Calu3 (cell line): ENCODE measurements around the gene CIAO2B. TPM values are rescaled to one million over a fixed set of nuclear protein-coding genes. Genes with fewer than 3 reads are reported as not detected.

Experiments
- BruUV-seq: library from RNA; stranded (reverse); fragments of 400-500 nt; replicated peaks from 2 replicates; lab custom pipeline; 2021; lab: Mats Ljungman, UMichigan
- CTCF ChIA-PET: fragments of 300-600 bp; sonication (Branson Sonifier 250); formaldehyde crosslinking; loops from one replicate; lab custom pipeline; 2022; ENCODE audit warnings: antibody characterized with exemption; lab: Charles Lee
- DNase-seq: peaks from one replicate; pipeline ENCODE4 v3.0.0; 2022
- H3K27ac Mint-ChIP-seq: one replicate; pipeline ENCODE4 v1.8.0; 2022; ENCODE audit warnings: mixed read lengths; ENCODE audit not compliant: unreplicated experiment
- H3K27me3 Mint-ChIP-seq: one replicate; pipeline ENCODE4 v1.8.0; 2022; ENCODE audit warnings: mixed read lengths; ENCODE audit not compliant: unreplicated experiment
- H3K36me3 Mint-ChIP-seq: one replicate; pipeline ENCODE4 v1.8.0; 2022; ENCODE audit warnings: mild to moderate bottlenecking, moderate library complexity, mixed read lengths; ENCODE audit not compliant: insufficient read depth, unreplicated experiment
- H3K4me1 Mint-ChIP-seq: one replicate; pipeline ENCODE4 v1.8.0; 2022; ENCODE audit warnings: mild to moderate bottlenecking, low read depth, mixed read lengths; ENCODE audit not compliant: unreplicated experiment
- H3K4me3 Mint-ChIP-seq: one replicate; pipeline ENCODE4 v1.8.0; 2022; ENCODE audit warnings: mild to moderate bottlenecking, low read depth, moderate library complexity, mixed read lengths; ENCODE audit not compliant: unreplicated experiment
- H3K9me3 Mint-ChIP-seq: one replicate; pipeline ENCODE4 v1.8.0; 2022; ENCODE audit warnings: low read depth, mixed read lengths; ENCODE audit not compliant: unreplicated experiment
- intact Hi-C: fragments of 100-400 bp; cut with micrococcal nuclease; formaldehyde crosslinking; loops from one replicate; pipeline ENCODE4 v1.10.0; 2022; ENCODE audit not compliant: unreplicated experiment
- total RNA-seq: library from RNA; stranded (reverse); gene quantifications from 2 replicates; pipeline ENCODE4 v1.2.3, GENCODE V29; 2022
- TF ChIP-seq, protein P1 (sequence below): fragments of 200-600 bp; IDR thresholded peaks from one replicate; pipeline ENCODE4 v1.8.0; 2022; ENCODE audit warnings: antibody characterized with exemption; ENCODE audit not compliant: unreplicated experiment

The CIAO2B gene
- total RNA-seq, 1 experiment from 2014 or later: 121 TPM

DNA sequence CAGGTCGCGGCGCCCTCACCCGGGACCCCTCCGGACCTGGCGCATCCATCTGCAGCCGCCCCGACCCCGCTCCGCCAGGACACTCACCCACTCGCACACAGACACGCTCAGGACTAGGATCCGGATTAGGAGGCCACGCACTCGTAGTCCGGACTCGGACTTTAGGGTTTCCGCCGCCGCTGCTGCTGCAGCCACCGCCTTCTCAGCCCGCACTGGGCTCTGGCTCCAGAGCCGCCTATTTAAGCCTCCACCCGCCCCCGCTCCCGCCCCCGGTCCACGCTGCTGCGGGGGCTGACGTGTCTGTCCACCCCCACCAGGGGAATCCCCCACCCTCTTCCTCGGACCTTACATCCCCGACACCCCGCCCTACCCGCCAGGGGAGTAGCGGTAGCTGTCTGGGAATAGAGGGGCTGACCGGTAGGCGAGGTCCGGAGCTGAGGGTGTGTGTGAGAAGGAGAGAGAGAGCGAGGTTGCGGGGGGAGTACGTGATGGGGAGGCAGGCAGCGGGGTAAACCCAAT lies 8.8 kb downstream of the CIAO2B start, which contains the start of gene RRAD:
RRAD (minus strand) TSS at position 214 of the 519 bp plus-strand sequence. CDS start 356 bp downstream, outside the sequence.
- DNase-seq: peak; percentile 29
- peak within 1 kb of the TSS; percentile 55 for H3K27ac Mint-ChIP-seq
- peak within 1 kb of the TSS; percentile 69 for H3K4me3 Mint-ChIP-seq
- H3K9me3 Mint-ChIP-seq: no peaks in the 10 kb centered on the region
- TF ChIP-seq, protein P1, sequence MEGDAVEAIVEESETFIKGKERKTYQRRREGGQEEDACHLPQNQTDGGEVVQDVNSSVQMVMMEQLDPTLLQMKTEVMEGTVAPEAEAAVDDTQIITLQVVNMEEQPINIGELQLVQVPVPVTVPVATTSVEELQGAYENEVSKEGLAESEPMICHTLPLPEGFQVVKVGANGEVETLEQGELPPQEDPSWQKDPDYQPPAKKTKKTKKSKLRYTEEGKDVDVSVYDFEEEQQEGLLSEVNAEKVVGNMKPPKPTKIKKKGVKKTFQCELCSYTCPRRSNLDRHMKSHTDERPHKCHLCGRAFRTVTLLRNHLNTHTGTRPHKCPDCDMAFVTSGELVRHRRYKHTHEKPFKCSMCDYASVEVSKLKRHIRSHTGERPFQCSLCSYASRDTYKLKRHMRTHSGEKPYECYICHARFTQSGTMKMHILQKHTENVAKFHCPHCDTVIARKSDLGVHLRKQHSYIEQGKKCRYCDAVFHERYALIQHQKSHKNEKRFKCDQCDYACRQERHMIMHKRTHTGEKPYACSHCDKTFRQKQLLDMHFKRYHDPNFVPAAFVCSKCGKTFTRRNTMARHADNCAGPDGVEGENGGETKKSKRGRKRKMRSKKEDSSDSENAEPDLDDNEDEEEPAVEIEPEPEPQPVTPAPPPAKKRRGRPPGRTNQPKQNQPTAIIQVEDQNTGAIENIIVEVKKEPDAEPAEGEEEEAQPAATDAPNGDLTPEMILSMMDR: no peak
- peaks cover 41% of the 10 kb centered on the region for H3K4me1 Mint-ChIP-seq
- intact Hi-C loops: no loop called here
- BruUV-seq: no TSS peak
- CTCF ChIA-PET: interaction anchor here (0.6 to 4.1 kb wide), 4 partner anchors 30 to 541 kb away, joined by 3 to 23 read pairs (median 4); partner anchors contain the start of gene NAE1
- H3K36me3 Mint-ChIP-seq: peaks cover 21% of the 10 kb centered on the region
- peaks cover 35% of the 10 kb centered on the region for H3K27me3 Mint-ChIP-seq

DNA sequence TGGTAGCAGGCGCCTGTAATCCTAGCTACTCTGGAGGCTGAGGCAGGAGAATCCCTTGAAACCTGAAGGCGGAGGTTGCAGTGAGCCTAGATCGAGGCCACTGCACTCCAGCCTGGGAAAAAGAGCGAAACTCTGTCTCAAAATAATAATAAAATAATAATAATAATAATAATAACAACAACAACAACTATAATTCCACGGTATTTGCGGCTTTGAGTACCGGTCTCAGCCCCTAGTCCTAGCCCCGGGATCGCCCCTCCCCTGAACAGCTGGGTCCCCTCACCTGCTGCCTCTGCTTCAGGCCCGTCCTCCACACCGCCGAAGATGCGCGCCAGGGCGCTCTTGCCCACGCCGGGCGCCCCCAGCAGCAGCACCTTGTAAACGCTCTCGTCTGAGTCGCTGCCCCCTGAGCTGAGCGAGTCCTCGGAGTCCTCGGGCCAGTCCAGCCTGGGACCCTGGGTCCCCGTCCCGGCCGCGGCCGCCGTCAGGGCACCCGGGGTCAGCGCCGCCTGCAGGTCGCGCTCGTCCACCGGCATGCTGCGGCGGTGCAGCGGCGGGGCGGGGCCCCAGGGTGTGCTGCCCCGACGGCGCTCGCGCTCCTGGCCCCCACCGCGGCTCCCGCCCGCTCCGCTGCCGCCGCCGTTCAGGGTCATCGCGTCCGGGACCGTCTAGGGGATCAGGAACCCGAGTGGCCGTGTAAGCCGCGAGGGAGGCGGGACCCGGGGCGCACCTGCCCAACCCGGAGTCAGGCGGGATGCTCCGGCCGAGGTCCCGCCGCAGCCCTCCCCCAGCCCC lies 9.5 kb downstream of the CIAO2B start:
- intact Hi-C loops: no loop called here
- Mint-ChIP-seq H3K27me3 (peaks cover 35% of the 10 kb centered on the region), H3K9me3 (no peaks in the 10 kb centered on the region), H3K4me3 (peak overlapping the region; percentile 69), H3K4me1 (peaks cover 34% of the 10 kb centered on the region), H3K27ac (no peak overlapping the region), H3K36me3 (peaks cover 16% of the 10 kb centered on the region)
- TF ChIP-seq, protein P1: peak; percentile 54
- DNase-seq: peak; percentile 68
- CTCF ChIA-PET: interaction anchor here (0.6 kb wide), 1 partner anchor 541 kb away, joined by 4 read pairs; no protein-coding TSS in a partner anchor
- no TSS peak for BruUV-seq

DNA sequence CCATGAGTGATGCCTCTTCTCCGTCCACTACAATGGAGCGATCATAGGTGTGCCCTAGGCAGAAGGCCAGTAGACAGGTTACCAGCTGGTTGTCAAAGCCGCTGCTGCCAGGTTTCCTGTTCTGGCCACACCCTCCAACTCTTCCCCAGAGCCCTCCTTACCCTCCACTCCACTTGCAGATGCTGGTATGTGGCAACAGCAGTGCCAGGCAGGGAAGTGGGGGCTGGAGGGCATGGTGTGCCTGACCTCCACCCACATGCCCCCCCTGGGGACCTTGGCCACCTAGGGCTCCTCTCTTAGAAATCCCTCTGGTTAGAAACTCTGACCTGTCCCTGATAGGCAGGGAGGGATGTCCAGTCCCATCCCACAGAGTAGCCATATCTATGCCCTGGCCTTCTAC lies 10.3 kb downstream of the CIAO2B start:
- intact Hi-C loops: no loop called here
- Mint-ChIP-seq H3K4me3 (no peak overlapping the region), H3K4me1 (peaks cover 33% of the 10 kb centered on the region), H3K27ac (no peak overlapping the region), H3K27me3 (peaks cover 35% of the 10 kb centered on the region), H3K9me3 (no peaks in the 10 kb centered on the region), H3K36me3 (peaks cover 15% of the 10 kb centered on the region)
- BruUV-seq: no TSS peak
- no peak for DNase-seq
- CTCF ChIA-PET: no interaction called here
- TF ChIP-seq, protein P1: no peak

DNA sequence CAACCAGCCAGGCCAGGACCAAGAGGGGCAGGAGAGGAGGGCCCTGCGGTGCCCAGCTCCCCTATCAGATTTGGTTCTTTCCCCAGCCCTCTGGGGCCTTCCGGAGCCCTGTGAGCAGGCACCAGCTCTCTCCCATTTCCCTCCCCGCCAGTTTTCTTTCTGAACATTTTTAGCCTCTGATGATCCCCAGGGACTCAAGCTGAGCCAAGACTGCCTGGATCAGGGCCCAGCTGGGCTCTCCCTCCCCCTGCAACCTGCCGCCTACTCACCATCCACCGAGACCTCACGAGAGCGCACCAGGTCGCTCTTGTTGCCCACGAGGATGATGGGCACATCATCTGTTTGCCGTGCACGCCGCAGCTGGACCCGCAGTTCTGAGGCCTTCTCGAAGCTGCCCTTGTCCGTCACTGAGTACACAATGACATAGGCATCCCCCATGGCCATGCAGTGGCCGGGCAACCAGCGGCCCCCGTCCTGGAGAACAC lies 10.9 kb downstream of the CIAO2B start:
- Mint-ChIP-seq H3K4me1 (peaks cover 27% of the 10 kb centered on the region), H3K27me3 (peaks cover 35% of the 10 kb centered on the region), H3K27ac (no peak overlapping the region), H3K9me3 (no peaks in the 10 kb centered on the region), H3K4me3 (no peak overlapping the region), H3K36me3 (peaks cover 15% of the 10 kb centered on the region)
- DNase-seq: no peak
- BruUV-seq: no TSS peak
- intact Hi-C loops: no loop called here
- CTCF ChIA-PET: no interaction called here
- TF ChIP-seq, protein P1: no peak
